Right lobe of liver (tissue), 6 donors: ENCODE measurements around the gene TNIP2. TPM values are rescaled to one million over a fixed set of nuclear protein-coding genes. Genes with fewer than 3 reads are reported as not detected.
A peak's percentile ranks its signal among the peaks of the same experiment; 100 is the strongest.

Experiments used
- ATAC-seq, 4 donors: fragments of 200-7000 bp; cut with Tn5 transposase; one replicate each; pipeline ENCODE4 v1.9.1; 2020; ENCODE audit warnings: mild to moderate bottlenecking in 4 of 4, moderate library complexity in 4 of 4
- DNase-seq, 3 donors: peaks; one replicate each; pipeline ENCODE4 v3.0.0-alpha.2; 2020
- H3K27ac ChIP-seq, 3 donors: fragments of 200-600 bp; one replicate each; pipeline ENCODE4 v1.8.0; 2022
- H3K27me3 ChIP-seq, 2 donors: fragments of 200-600 bp; one replicate each; pipeline ENCODE4 v1.8.0; 2022
- H3K36me3 ChIP-seq, 4 donors: fragments of 200-600 bp; sonication (generic) in 1 of 4; one replicate each; pipeline versions ENCODE4 v1.5.1 to v1.8.0; 2017 to 2022; ENCODE audit warnings: control low read depth in 1 of 4
- H3K4me1 ChIP-seq, 4 donors: fragments of 200-600 bp; sonication (generic) in 1 of 4; one replicate each; pipeline versions ENCODE4 v1.5.1 to v1.8.0; 2017 to 2022; ENCODE audit warnings: control low read depth in 1 of 4
- H3K4me3 ChIP-seq, 3 donors: fragments of 200-600 bp; one replicate each; pipeline ENCODE4 v1.8.0; 2022
- H3K9me3 ChIP-seq, 4 donors: fragments of 200-600 bp; sonication (generic) in 1 of 4; one replicate each; pipeline versions ENCODE4 v1.5.1 to v1.8.0; 2017 to 2022; ENCODE audit warnings: control low read depth in 1 of 4
- CTCF ChIP-seq, 4 donors: fragments of 200-600 bp in 3 of 4; fragments of 450-650 bp in 1 of 4; IDR thresholded peaks; one replicate each; pipeline versions ENCODE4 v1.5.1 to v1.8.0; 2016 to 2022; ENCODE audit warnings: antibody characterized with exemption in 4 of 4, mild to moderate bottlenecking in 2 of 4
- POLR2A ChIP-seq: fragments of 450-650 bp; IDR thresholded peaks from one replicate; pipeline ENCODE4 v1.6.1; 2017; ENCODE audit warnings: antibody characterized with exemption, mild to moderate bottlenecking
- WGBS: methylation state at CpG from one replicate; pipeline ENCODE4 v1.1.6; 2018; ENCODE audit warnings: low coverage, low lambda C conversion rate; ENCODE audit not compliant: insufficient coverage; ENCODE audit errors: missing lambda C conversion rate; 5-methylcytosine and 5-hydroxymethylcytosine counted together
- intact Hi-C, 2 donors: fragments of 100-400 bp; cut with DNase I; formaldehyde crosslinking; loops; one replicate each; pipeline versions ENCODE4 v1.11.2 to v1.14.1; 2022
- total RNA-seq, 6 experiments: library from RNA; depleted of rRNA in 2 of 6; stranded (reverse); fragments of >200 nt in 2 of 6; fragmentation: NEBNext Ultra II Directional in 3 of 6; extraction: Animal tissue kit (Norgen Biotek cat#: 25700) in 3 of 6; gene quantifications; one replicate each; pipeline versions ENCODE4 v1.1.0 to v1.2.4, GENCODE V29; 2016 to 2023
- donor health status: DM: no; HTN: yes; CAD: no.
- donor health status: DM: no; HTN: no; CAD: no.
- donor health status: DM: no; HTN: no; CAD: no.
- donor health status: DM: no; HTN: yes; CAD: no.
- donor health status: DM: no; HTN: yes; CAD: no.

TNIP2 gene
- total RNA-seq, 6 experiments from 2014 or later, result 9.7 to 40.6 (median 18.8) TPM

- Histone ChIP-seq H3K4me3 (no peak overlapping the region), H3K27ac (peak overlapping the region; percentile 62 to 90 (median 85)), H3K9me3 (no peaks in the 10 kb centered on the region), H3K4me1 (peaks cover 2 to 84% (median 42%) of the 10 kb centered on the region in 4 donors), H3K27me3 (no peaks in the 10 kb centered on the region), H3K36me3 (peaks cover 0 to 2% (median 0%) of the 10 kb centered on the region in 4 donors)
- WGBS, result 86% methylated on average over 2 of the region's 13 CpGs
- TF ChIP-seq POLR2A, result no peak
- TF ChIP-seq CTCF (IDR thresholded peaks at IDR 0.05), result no peak
- ATAC-seq, result peak in 1 of 4 donors; percentile 6
- DNase-seq, result peak; percentile 41 to 80 (median 74)
- intact Hi-C loops, result no loop called here
These were observed 40.9 kb upstream of the TNIP2 start for GRCh38 chr4:2796849-2797544.

- DNase-seq (peak; percentile 53 to 65 (median 55)), ATAC-seq (no peak)
- WGBS, result 71% methylated on average over 5 of the region's 27 CpGs
- H3K27ac ChIP-seq, result peak overlapping the region; percentile 85 to 90 (median 85)
- TF ChIP-seq POLR2A (no peak), CTCF (IDR thresholded peaks at IDR 0.05) (no peak)
- no peaks in the 10 kb centered on the region for H3K9me3 ChIP-seq
- no peaks in the 10 kb centered on the region for H3K27me3 ChIP-seq
- H3K4me1 ChIP-seq, result peaks cover 0 to 87% (median 46%) of the 10 kb centered on the region in 4 donors
- intact Hi-C loops, result no loop called here
- no peak overlapping the region for H3K4me3 ChIP-seq
- H3K36me3 ChIP-seq, result peaks cover 0 to 2% (median 0%) of the 10 kb centered on the region in 4 donors
These were observed 40.0 kb upstream of the TNIP2 start for GRCh38 chr4:2795893-2796848.

GRCh38 chr4:2795300-2795892 is 39.3 kb upstream of the TNIP2 start:
- intact Hi-C loops, result no loop called here
- ATAC-seq, result no peak
- peak in 2 of 3 donors; percentile 28 to 59 for DNase-seq
- Histone ChIP-seq H3K4me3 (peak overlapping the region; percentile 72 to 83 (median 75)), H3K36me3 (peaks cover 0 to 2% (median 0%) of the 10 kb centered on the region in 4 donors), H3K27ac (peak overlapping the region; percentile 85 to 90 (median 85)), H3K27me3 (no peaks in the 10 kb centered on the region), H3K4me1 (peaks cover 0 to 87% (median 50%) of the 10 kb centered on the region in 4 donors), H3K9me3 (no peaks in the 10 kb centered on the region)
- WGBS, result 40% methylated on average over 1 of the region's 17 CpGs
- TF ChIP-seq POLR2A, result no peak
- no peak for TF ChIP-seq CTCF (IDR thresholded peaks at IDR 0.05)

- H3K4me3 ChIP-seq, result peak overlapping the region; percentile 72 to 83 (median 75)
- peaks cover 0 to 2% (median 0%) of the 10 kb centered on the region in 4 donors for H3K36me3 ChIP-seq
- DNase-seq (peak; percentile 81 to 92 (median 88)), ATAC-seq (peak; percentile 30 to 47 (median 39))
- 0% methylated on average over 1 of the region's 11 CpGs for WGBS
- peak overlapping the region; percentile 85 to 90 (median 85) for H3K27ac ChIP-seq
- H3K27me3 ChIP-seq, result no peaks in the 10 kb centered on the region
- TF ChIP-seq POLR2A (no peak), CTCF (IDR thresholded peaks at IDR 0.05) (no peak)
- intact Hi-C loops, result no loop called here
- peaks cover 0 to 85% (median 52%) of the 10 kb centered on the region in 4 donors for H3K4me1 ChIP-seq
- no peaks in the 10 kb centered on the region for H3K9me3 ChIP-seq
These were observed 38.6 kb upstream of the TNIP2 start for GRCh38 chr4:2794486-2795299.
